Activated CD4-positive, alpha-beta T cell treated with anti-CD3 and anti-CD28 coated beads, Interleukin-10, Interleukin-2, amounts not matched to agents 100 ng/mL and 50 ng/mL, durations not matched to agents 16 hours and 8 hours (primary cell): ENCODE data around the gene DNAJC8.
A peak's percentile ranks its signal among the peaks of the same experiment; 100 is the strongest.

Source experiments
- DNase-seq: peaks from one replicate; pipeline ENCODE4 v3.0.0-alpha.2; 2020

DNAJC8 gene, protein sequence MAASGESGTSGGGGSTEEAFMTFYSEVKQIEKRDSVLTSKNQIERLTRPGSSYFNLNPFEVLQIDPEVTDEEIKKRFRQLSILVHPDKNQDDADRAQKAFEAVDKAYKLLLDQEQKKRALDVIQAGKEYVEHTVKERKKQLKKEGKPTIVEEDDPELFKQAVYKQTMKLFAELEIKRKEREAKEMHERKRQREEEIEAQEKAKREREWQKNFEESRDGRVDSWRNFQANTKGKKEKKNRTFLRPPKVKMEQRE

GRCh38 chr1:28232558-28233263 is at the start of gene DNAJC8:
TSS of gene DNAJC8 (minus strand) at chr1:28233029. CDS start at chr1:28232998, 31 bp downstream.
- DNase-seq: peak; percentile 95

DNA sequence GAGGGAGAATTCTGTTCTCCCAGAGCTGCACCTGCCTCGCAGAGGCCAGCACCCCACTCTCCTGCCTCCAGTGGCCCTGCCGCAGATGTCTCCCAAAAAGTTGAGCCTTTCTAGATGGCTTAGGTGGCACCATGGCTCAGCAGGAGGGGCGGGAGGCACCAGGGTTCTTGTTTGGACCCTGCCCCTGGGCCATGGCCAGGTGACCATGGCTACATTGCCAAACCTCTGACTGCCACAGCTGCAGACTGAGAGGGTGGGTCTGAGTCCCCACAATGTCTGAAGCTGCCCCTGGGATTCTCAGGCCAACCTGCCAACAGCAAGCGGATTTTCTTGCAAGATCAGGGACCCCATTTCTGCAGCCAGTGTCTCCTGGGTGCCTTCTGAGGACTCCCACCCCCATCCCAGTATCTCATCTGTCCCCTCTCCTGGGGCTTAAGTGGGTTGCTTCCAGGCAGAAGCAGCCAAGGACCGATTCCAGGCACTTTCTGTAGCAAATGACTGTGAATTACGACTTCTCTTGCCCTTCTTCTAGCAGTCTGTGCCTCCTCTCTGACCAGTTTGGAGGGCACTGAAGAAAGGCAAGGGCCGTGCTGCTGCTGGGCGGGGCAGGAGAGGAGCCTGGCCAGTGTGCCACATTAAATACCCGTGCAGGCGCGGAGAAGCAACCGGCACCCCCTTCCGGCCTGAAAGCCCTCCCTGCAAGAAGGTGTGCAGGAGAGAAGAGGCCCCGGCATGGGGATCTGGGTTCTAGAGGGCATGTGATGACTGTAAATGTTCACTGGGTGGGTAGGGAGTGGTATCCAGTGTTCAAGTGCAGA is 49.0 kb upstream of the DNAJC8 start:
- no peak for DNase-seq

- no peak for DNase-seq
Measured at GRCh38 chr1:28280977-28281381, 48.1 kb upstream of the DNAJC8 start.

- no peak for DNase-seq
Measured at GRCh38 chr1:28280501-28280900, 47.7 kb upstream of the DNAJC8 start.

DNA sequence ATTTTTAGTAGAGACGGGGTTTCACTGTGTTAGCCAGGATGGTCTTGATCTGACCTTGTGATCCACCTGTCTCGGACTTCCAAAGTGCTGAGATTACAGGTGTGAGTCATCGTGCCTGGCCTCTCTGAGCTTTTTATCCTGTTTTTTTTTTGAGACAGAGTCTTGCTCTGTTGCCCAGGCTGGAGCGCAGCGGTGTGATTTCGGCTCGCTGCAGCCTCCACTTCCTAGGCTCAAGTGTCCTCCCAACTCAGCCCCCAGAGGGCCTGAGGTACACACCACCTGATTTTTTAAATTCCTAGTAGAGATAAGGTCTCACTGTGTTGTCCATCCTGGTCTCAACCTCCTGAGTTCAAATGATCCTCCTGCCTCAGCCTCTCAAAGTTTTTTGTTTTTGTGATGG is 46.9 kb upstream of the DNAJC8 start:
- DNase-seq: no peak

DNA sequence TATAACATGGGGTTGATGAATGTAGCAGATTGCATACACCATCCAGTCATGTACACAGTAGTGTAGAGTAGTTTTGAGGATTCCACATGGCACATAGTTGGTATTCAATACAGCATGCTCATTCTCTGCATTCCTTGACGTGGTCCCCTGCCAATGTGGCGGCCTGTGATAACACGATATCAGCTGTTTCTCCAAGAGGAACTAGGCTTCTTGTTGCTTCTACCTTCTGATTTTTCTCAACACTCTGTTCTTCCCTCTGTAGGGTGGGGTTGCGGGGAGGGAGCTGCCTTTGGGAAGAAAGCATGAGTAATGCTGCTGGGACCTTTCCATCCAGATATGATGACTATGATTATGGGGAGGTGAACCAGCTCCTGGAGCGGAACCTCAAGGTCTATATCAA is 45.9 kb upstream of the DNAJC8 start:
- no peak for DNase-seq

DNA sequence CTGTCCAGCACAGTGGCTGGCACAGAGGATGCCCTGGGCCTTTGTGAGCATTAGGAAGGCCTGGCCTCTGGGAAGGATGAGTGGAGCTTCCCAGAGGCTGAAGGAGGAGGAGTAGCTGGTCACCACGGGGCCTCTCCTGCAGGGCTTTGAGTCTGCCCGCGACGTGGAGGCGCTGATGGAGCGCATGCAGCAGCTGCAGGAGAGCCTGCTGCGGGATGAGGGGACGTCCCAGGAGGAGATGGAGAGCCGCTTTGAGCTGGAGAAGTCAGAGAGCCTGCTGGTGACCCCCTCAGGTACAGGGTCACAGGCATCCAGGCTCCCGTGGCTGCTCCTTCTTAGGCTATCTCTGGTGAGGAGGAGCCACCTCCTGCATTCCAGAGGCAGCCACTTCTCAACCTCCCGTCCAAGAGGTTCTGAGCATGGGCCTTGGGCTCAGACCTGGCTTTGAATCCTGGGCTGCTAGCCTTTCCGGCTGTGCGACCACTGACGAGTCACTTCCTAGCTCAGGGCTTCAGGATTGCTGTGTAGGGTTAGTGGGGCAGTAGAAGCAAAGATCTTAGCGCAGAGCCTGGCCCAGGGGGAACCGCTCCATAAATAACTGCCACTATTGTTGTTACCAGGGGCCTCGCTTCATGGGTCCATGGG is 40.5 kb upstream of the DNAJC8 start:
- DNase-seq: no peak

- DNase-seq: no peak
Measured at GRCh38 chr1:28272215-28272852, 39.5 kb upstream of the DNAJC8 start.

GRCh38 chr1:28269529-28269928 is 36.7 kb upstream of the DNAJC8 start:
- DNase-seq: no peak

- DNase-seq: no peak
Measured at GRCh38 chr1:28267633-28268032, 34.8 kb upstream of the DNAJC8 start.

GRCh38 chr1:28266920-28267322 is 34.1 kb upstream of the DNAJC8 start:
- no peak for DNase-seq

DNA sequence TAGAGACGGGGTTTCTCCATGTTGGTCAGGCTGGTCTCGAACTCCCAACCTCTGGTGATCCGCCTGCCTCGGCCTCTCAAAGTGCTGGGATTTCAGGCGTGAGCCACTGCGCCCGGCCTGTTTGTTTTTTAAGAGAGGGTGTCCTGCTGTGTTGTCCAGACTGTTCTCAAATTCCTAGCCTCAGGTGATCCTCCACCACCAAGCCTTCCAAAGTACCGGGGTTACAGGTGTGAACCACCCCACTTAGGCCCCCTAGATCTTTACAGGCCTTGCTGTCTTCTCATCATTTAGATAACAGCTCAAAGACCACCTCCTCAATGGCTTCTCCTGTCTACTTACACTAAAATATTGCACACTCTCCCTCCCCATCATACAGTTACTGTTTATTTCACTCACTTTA is 32.7 kb upstream of the DNAJC8 start:
- DNase-seq: no peak

DNA sequence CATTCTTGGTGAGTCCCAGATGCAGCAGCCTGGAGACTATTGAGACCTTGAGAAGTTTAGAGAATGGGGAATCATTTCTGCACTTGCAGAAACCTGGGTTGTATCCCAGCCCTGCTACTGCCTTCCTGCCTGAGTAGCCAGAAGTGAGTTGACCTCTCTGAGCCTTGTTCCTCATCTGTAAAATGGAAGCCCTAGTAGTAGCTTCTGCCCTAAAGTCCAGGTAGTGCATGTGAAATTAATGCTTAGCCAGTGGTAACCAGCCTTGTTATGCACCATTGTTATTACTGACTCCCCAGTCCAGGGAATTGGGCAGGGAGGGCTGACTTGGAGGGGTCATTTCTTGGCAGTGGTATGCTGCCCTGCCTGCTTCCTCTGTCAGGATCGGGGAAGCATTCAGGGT is 32.1 kb upstream of the DNAJC8 start:
- DNase-seq: no peak

GRCh38 chr1:28260803-28261174 is 28.0 kb upstream of the DNAJC8 start:
- no peak for DNase-seq

GRCh38 chr1:28259934-28260802 is 27.3 kb upstream of the DNAJC8 start:
- peak; percentile 49 for DNase-seq

DNA sequence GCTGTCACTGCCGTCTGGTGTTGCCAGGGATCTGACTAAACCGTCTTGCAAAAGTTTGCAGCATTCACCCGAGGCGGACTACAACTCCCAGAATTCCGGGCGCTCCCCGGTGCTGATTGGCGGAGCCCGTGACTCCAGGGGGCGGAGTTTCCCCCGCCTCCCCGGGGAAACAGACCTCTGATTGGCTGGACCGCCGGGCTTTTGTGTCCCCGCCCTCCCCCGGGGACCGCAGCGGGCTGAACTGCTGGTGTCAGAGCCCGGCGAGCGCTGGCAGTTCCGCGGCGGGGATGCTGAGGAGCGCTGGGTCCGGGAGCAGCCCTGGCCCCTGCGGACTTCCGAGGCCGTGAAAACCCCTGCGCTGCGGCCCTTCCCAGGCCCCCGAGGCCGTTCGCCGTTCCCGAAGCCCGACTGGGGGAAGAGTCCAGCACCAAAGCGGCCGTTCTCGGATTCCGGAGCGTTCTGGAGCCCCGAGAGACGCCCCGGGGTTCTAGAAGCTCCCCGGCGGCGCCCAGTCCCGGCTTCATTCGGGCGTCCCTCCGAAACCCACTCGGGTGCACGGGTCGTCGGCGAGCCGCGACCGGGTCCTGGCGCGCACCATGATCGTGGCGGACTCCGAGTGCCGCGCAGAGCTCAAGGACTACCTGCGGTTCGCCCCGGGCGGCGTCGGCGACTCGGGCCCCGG is 26.6 kb upstream of the DNAJC8 start, which contains the start of gene SESN2:
Gene SESN2, plus strand, starts transcription at position 267 of the 682 bp plus-strand sequence. Its CDS starts 330 bp downstream, at position 597.
- DNase-seq: peak; percentile 100

DNA sequence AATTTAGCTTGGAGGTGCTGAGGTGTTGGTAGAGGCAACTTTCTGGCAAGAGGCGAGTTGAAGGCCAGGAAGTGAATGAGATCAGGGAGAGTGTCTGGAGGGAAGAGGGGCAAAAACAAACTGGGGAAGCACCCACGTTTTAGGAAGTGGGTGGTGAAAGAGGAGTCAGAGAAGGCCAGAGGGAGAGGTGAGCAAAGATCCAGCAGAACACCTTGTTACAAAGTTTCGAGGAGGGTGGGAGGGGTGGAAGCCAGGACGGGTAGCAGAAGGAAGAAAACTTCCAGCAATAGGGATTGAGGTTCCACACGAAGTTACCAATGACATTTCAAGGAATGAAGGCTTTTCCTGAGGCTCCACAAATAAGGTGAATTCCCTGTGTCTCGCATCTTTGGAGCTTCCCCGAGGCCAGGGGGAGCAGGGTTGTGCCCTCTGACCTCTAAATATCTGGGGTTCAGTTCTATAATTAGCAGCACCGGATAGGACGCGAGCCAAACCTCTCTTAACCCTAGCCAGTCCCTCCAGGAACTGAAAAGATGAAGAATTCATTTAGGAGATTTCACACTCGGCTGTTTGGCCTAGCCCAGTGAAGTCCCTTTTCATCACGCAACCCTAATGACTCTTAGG is 25.9 kb upstream of the DNAJC8 start:
- no peak for DNase-seq

GRCh38 chr1:28257736-28258135 is 24.9 kb upstream of the DNAJC8 start:
- DNase-seq: no peak

DNA sequence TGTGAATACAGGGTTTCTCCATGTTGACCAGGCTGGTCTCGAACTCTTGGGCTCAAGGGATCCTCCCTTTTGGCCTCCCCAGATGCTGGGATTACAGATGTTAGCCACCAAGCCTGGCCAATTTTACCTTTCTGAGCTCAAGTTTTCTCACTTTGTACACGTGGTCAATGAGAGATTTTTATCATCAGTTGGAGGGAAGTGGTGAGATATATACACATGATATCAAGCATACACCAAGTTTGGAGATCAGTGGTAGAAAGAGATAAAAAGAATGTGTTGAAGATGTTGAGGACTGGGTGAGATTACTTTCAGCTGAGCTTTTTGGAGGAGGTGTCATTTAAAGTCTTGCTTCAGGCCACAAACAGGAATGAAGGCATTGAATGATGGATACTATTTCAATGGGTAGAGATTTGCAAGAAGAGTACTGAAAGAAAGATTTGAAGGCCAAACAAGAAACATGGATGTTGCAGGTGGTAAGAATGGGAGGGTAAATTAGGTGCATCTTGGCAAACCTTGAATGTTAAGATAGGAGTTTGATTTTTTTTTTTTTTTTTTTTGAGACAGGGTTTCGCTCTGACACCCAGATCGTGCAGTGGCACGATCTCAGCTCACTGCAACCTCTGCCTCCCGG is 23.5 kb upstream of the DNAJC8 start:
- DNase-seq: peak; percentile 77

DNA sequence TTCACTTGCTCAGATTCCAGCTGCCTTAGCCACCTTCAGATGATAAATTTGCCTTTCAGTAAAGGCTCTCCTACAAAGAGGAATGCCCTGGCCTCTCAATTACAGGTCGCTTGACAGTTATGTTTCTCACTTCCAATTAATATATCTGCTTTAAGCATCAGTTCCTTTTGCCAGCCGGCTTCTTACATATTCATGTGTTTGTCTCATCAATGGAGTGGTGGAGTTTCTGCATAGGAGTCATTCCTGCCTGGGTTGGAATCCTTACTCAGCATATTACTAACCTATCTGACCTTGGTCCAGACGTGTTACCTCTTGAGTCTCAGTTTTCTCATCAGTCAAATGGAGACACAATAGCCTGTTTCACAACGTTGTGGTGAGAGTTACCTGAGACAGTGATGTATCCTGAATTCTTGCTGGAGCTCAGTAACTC is 17.1 kb upstream of the DNAJC8 start:
- DNase-seq: peak; percentile 49
